ENCODE data around the gene HIPK4.
"Not testable (repeated sequence)": the region's sequence is repeated elsewhere in the genome, so short reads cannot be mapped to it uniquely, and the experiment has no call there.

HIPK4 gene

GRCh38 chr19:40415768-40416167 is 25.8 kb upstream of the HIPK4 start:
- DNase-seq = no peak

GRCh38 chr19:40414542-40415535 is 24.9 kb upstream of the HIPK4 start:
- peak; percentile 43 for DNase-seq

GRCh38 chr19:40413291-40413845 is 23.4 kb upstream of the HIPK4 start, which contains the start of gene PRX:
Gene PRX, minus strand, starts transcription at chr19:40413378. Its CDS starts 5,446 bp downstream, at chr19:40407932.
- DNase-seq = peak; percentile 75

- no peak for DNase-seq
These were observed 22.9 kb upstream of the HIPK4 start for GRCh38 chr19:40412866-40413265.

GRCh38 chr19:40411958-40412499 is 22.0 kb upstream of the HIPK4 start:
- DNase-seq = no peak

- peak; percentile 45 for DNase-seq
These were observed 21.3 kb upstream of the HIPK4 start for GRCh38 chr19:40411125-40411842.

GRCh38 chr19:40410030-40410389 is 20.0 kb upstream of the HIPK4 start:
- no peak for DNase-seq

- not testable (repeated sequence) for DNase-seq
These were observed 18.6 kb upstream of the HIPK4 start for GRCh38 chr19:40408598-40408925.

GRCh38 chr19:40407714-40408597 is 18.0 kb upstream of the HIPK4 start:
- no peak for DNase-seq

- DNase-seq = peak; percentile 96
These were observed 13.4 kb upstream of the HIPK4 start for GRCh38 chr19:40403262-40403984.

- no peak for DNase-seq
These were observed 10.6 kb upstream of the HIPK4 start for GRCh38 chr19:40400559-40400958.

GRCh38 chr19:40398417-40399131 is 8.6 kb upstream of the HIPK4 start:
- DNase-seq = no peak

- DNase-seq = no peak
These were observed 7.6 kb upstream of the HIPK4 start for GRCh38 chr19:40397568-40397906.

- DNase-seq = no peak
These were observed 7.0 kb upstream of the HIPK4 start for GRCh38 chr19:40396886-40397567.

- DNase-seq = no peak
These were observed 6.0 kb upstream of the HIPK4 start for GRCh38 chr19:40395956-40396355.

- no peak for DNase-seq
These were observed 4.8 kb upstream of the HIPK4 start for GRCh38 chr19:40394816-40395210.

GRCh38 chr19:40393894-40394815 is 4.2 kb upstream of the HIPK4 start:
- DNase-seq = no peak

- no peak for DNase-seq
These were observed 3.0 kb upstream of the HIPK4 start for GRCh38 chr19:40392894-40393517.

- no peak for DNase-seq
These were observed 2.1 kb upstream of the HIPK4 start for GRCh38 chr19:40392123-40392522.

All from left hindlimb (tissue), 1 donor.